ENCODE results near the gene PLA2G6.
"Not testable (repeated sequence)": the region's sequence is repeated elsewhere in the genome, so short reads cannot be mapped to it uniquely, and the experiment has no call there.

The PLA2G6 gene

GRCh38 chr22:38164551-38164918, 17.1 kb downstream of the PLA2G6 start:
- no peak for DNase-seq (ENCODE audit: low read depth in 2 of 2)

GRCh38 chr22:38163844-38164550, 17.6 kb downstream of the PLA2G6 start:
- no peak for DNase-seq (ENCODE audit: low read depth in 2 of 2)

GRCh38 chr22:38162881-38163843, 18.5 kb downstream of the PLA2G6 start:
- no peak for DNase-seq (ENCODE audit: low read depth in 2 of 2)

- DNase-seq (ENCODE audit: low read depth in 2 of 2): no peak
These were observed 25.9 kb downstream of the PLA2G6 start for GRCh38 chr22:38155703-38156102.

GRCh38 chr22:38154563-38154915, 27.1 kb downstream of the PLA2G6 start:
- DNase-seq (ENCODE audit: low read depth in 2 of 2): not testable (repeated sequence)

- no peak for DNase-seq (ENCODE audit: low read depth in 2 of 2)
These were observed 27.6 kb downstream of the PLA2G6 start for GRCh38 chr22:38153821-38154562.

GRCh38 chr22:38151126-38151500, 30.5 kb downstream of the PLA2G6 start:
- DNase-seq (ENCODE audit: low read depth in 2 of 2): no peak

- no peak for DNase-seq (ENCODE audit: low read depth in 2 of 2)
These were observed 33.4 kb downstream of the PLA2G6 start for GRCh38 chr22:38148245-38148644.

- DNase-seq (ENCODE audit: low read depth in 2 of 2): not testable (repeated sequence)
These were observed 35.5 kb downstream of the PLA2G6 start for GRCh38 chr22:38146166-38146565.

GRCh38 chr22:38144025-38144405, 37.6 kb downstream of the PLA2G6 start:
- DNase-seq (ENCODE audit: low read depth in 2 of 2): no peak

GRCh38 chr22:38142606-38143005, 39.0 kb downstream of the PLA2G6 start:
- no peak for DNase-seq (ENCODE audit: low read depth in 2 of 2)

GRCh38 chr22:38141217-38141973, 40.2 kb downstream of the PLA2G6 start:
- DNase-seq (ENCODE audit: low read depth in 2 of 2): no peak

GRCh38 chr22:38139901-38140300, 41.7 kb downstream of the PLA2G6 start:
- DNase-seq (ENCODE audit: low read depth in 2 of 2): no peak

GRCh38 chr22:38138961-38139360, 42.7 kb downstream of the PLA2G6 start:
- no peak for DNase-seq (ENCODE audit: low read depth in 2 of 2)

- DNase-seq (ENCODE audit: low read depth in 2 of 2): no peak
These were observed 43.5 kb downstream of the PLA2G6 start for GRCh38 chr22:38137876-38138687.

GRCh38 chr22:38136607-38137006, 45.0 kb downstream of the PLA2G6 start:
- DNase-seq (ENCODE audit: low read depth in 2 of 2): no peak

GRCh38 chr22:38135133-38135706, 46.4 kb downstream of the PLA2G6 start:
- no peak for DNase-seq (ENCODE audit: low read depth in 2 of 2)

GRCh38 chr22:38133331-38133730, 48.3 kb downstream of the PLA2G6 start:
- no peak for DNase-seq (ENCODE audit: low read depth in 2 of 2)

- no peak for DNase-seq (ENCODE audit: low read depth in 2 of 2)
These were observed 48.8 kb downstream of the PLA2G6 start for GRCh38 chr22:38132794-38133193.

GRCh38 chr22:38132136-38132535, 49.5 kb downstream of the PLA2G6 start:
- no peak for DNase-seq (ENCODE audit: low read depth in 2 of 2)
